Epithelial cell of proximal tubule (primary cell): ENCODE data around the gene RASL10B. TPM values are rescaled to one million over a fixed set of nuclear protein-coding genes. Genes with fewer than 3 reads are reported as not detected.

Experiments used
- DNase-seq: peaks from one replicate; pipeline ENCODE4 v3.0.0-alpha.2; 2011; ENCODE audit warnings: low read depth
- H3K4me3 ChIP-seq: 2 replicates; pipeline ENCODE4 v1.5.1; 2011; ENCODE audit warnings: low read depth, mild to moderate bottlenecking, low read length
- CTCF ChIP-seq: conservative IDR thresholded peaks from 2 replicates; pipeline ENCODE4 v1.5.1; 2012; ENCODE audit warnings: low read depth, mild to moderate bottlenecking, low read length
- total RNA-seq: library from RNA; depleted of rRNA; stranded (reverse); fragments of >200 nt; gene quantifications from 2 replicates; pipeline ENCODE4 v1.2.3, GENCODE V29; 2015

Gene RASL10B
- total RNA-seq, 1 donor from 2014 or later: 0.92 TPM

- TF ChIP-seq CTCF: no peak
- no peak for DNase-seq
- no peak overlapping the region for H3K4me3 ChIP-seq
Measured at GRCh38 chr17:35708149-35708548, 23.3 kb upstream of the RASL10B start.

GRCh38 chr17:35708951-35709350 is 22.5 kb upstream of the RASL10B start:
- TF ChIP-seq CTCF: no peak
- no peak overlapping the region for H3K4me3 ChIP-seq
- DNase-seq: no peak

GRCh38 chr17:35709874-35710273 is 21.6 kb upstream of the RASL10B start:
- DNase-seq: no peak

GRCh38 chr17:35710950-35711349 is 20.5 kb upstream of the RASL10B start:
- no peak overlapping the region for H3K4me3 ChIP-seq
- no peak for TF ChIP-seq CTCF
- no peak for DNase-seq

More at GRCh38 chr17:35709874-35710273, 21.6 kb upstream of the RASL10B start:
- no peak overlapping the region for H3K4me3 ChIP-seq
- no peak for TF ChIP-seq CTCF

- DNase-seq: no peak
- H3K4me3 ChIP-seq: no peak overlapping the region
- no peak for TF ChIP-seq CTCF
Measured at GRCh38 chr17:35713069-35713728, 18.2 kb upstream of the RASL10B start.

GRCh38 chr17:35714988-35715387 is 16.5 kb upstream of the RASL10B start:
- DNase-seq: no peak
- no peak overlapping the region for H3K4me3 ChIP-seq
- TF ChIP-seq CTCF: no peak

- DNase-seq: no peak
- H3K4me3 ChIP-seq: no peak overlapping the region
- no peak for TF ChIP-seq CTCF
Measured at GRCh38 chr17:35715416-35715815, 16.0 kb upstream of the RASL10B start.
